Endothelial cell of umbilical vein (primary cell): Measurements from ENCODE around the gene ZSWIM4. TPM values are rescaled to one million over a fixed set of nuclear protein-coding genes. Genes with fewer than 3 reads are reported as not detected.

ENCODE experiments used
- BruUV-seq: library from RNA; stranded (reverse); fragments of 400-500 nt; replicated peaks from 2 replicates; lab custom pipeline; 2021; lab: Mats Ljungman, UMichigan
- CTCF ChIA-PET: fragments of 300-600, 350-600 bp; sonication (Branson Sonifier 250); formaldehyde crosslinking; loops from one replicate; lab custom pipeline; 2021; ENCODE audit warnings: antibody characterized with exemption, inconsistent platforms; lab: Charles Lee
- POLR2A ChIA-PET: fragments of 300-600, 350-600 bp; sonication (Branson Sonifier 250); formaldehyde crosslinking; loops from one replicate; lab custom pipeline; 2021; ENCODE audit warnings: antibody characterized with exemption, inconsistent platforms; lab: Charles Lee
- DNase-seq: peaks from one replicate; pipeline ENCODE4 v3.0.0-alpha.2; 2011; ENCODE audit warnings: low read depth, low spot score
- FAIRE-seq: peaks from 2 replicates; lab custom pipeline; 2011; peaks lifted over from hg19 to GRCh38; lab: Jason Lieb, UNC
- H2AFZ ChIP-seq: 2 replicates; pipeline ENCODE4 v1.6.0; 2012; ENCODE audit warnings: low read depth, low read length, control low read depth, inconsistent platforms
- H3K27ac ChIP-seq: 2 replicates; pipeline ENCODE4 v1.5.1; 2011; ENCODE audit warnings: low read depth, mild to moderate bottlenecking, control low read depth, low read length, moderate library complexity; ENCODE audit not compliant: insufficient read depth
- H3K27me3 ChIP-seq, 2 experiments: 2 replicates each; pipeline versions ENCODE4 v1.6.0 to v1.6.1; 2011; ENCODE audit warnings: low read length in 2 of 2, mixed read lengths in 1 of 2; ENCODE audit not compliant: control insufficient read depth in 2 of 2, insufficient read depth in 2 of 2
- H3K36me3 ChIP-seq, 2 experiments: 2 replicates in 1 of 2; 3 replicates in 1 of 2; pipeline ENCODE4 v1.5.1; 2011; ENCODE audit warnings: low read length in 2 of 2, mild to moderate bottlenecking in 1 of 2, moderate library complexity in 1 of 2; ENCODE audit not compliant: control insufficient read depth in 2 of 2, insufficient read depth in 2 of 2; ENCODE audit errors: extremely low read depth in 1 of 2
- H3K4me1 ChIP-seq: 3 replicates; pipeline ENCODE4 v1.5.1; 2011; ENCODE audit warnings: mild to moderate bottlenecking, low read length; ENCODE audit not compliant: control insufficient read depth, insufficient read depth; ENCODE audit errors: extremely low read depth
- H3K4me2 ChIP-seq: 2 replicates; pipeline ENCODE4 v1.6.1; 2011; ENCODE audit warnings: low read length, control low read depth, mixed read lengths; ENCODE audit not compliant: insufficient read depth
- H3K4me3 ChIP-seq, 3 experiments: fragments of 200-600 bp in 1 of 3; sonication (generic), shearing (Covaris generic) in 1 of 3; replicated peaks in 1 of 3; 2 replicates each; pipeline ENCODE4 v1.5.1; 2011 to 2016; ENCODE audit warnings: control low read depth in 3 of 3, low read length in 3 of 3, mild to moderate bottlenecking in 2 of 3, inconsistent platforms in 1 of 3, low read depth in 1 of 3, moderate library complexity in 1 of 3; ENCODE audit not compliant: insufficient read depth in 1 of 3
- H3K79me2 ChIP-seq: 2 replicates; pipeline ENCODE4 v1.6.0; 2012; ENCODE audit warnings: low read length, inconsistent platforms; ENCODE audit not compliant: control insufficient read depth, insufficient read depth
- H3K9ac ChIP-seq: replicated peaks from 2 replicates; pipeline ENCODE3; 2011; ENCODE audit warnings: low read length, control low read depth; ENCODE audit not compliant: insufficient read depth; ENCODE audit errors: extremely low read depth
- H3K9me1 ChIP-seq: replicated peaks from 3 replicates; pipeline ENCODE4 v1.6.0; 2011; ENCODE audit warnings: mild to moderate bottlenecking, low read length; ENCODE audit not compliant: control insufficient read depth, insufficient read depth; ENCODE audit errors: extremely low read depth
- H3K9me3 ChIP-seq: replicated peaks from 2 replicates; pipeline ENCODE4 v1.5.1; 2012; ENCODE audit warnings: low read length, inconsistent platforms; ENCODE audit not compliant: control insufficient read depth, insufficient read depth
- H4K20me1 ChIP-seq: replicated peaks from 2 replicates; pipeline ENCODE3; 2011; ENCODE audit warnings: mild to moderate bottlenecking, low read length; ENCODE audit not compliant: control insufficient read depth, insufficient read depth; ENCODE audit errors: extremely low read depth
- CTCF ChIP-seq, 2 donors: IDR thresholded peaks; 1 replicate in 1 of 2; 2 replicates in 1 of 2; pipeline ENCODE4 v1.5.1; 2011; ENCODE audit warnings: low read length in 2 of 2, mild to moderate bottlenecking in 2 of 2, moderate library complexity in 2 of 2, control low read depth in 1 of 2, inconsistent platforms in 1 of 2, low read depth in 1 of 2; ENCODE audit not compliant: insufficient read depth in 1 of 2; ENCODE audit errors: extremely low read depth in 1 of 2
- EZH2 ChIP-seq: IDR thresholded peaks from 2 replicates; pipeline ENCODE4 v1.6.1; 2012; ENCODE audit warnings: borderline replicate concordance, low read depth, mild to moderate bottlenecking, moderate library complexity, low read length, inconsistent platforms; ENCODE audit not compliant: severe bottlenecking
- FOS ChIP-seq: IDR thresholded peaks from 2 replicates; pipeline ENCODE4 v1.6.1; 2011; ENCODE audit warnings: mild to moderate bottlenecking, low read length, moderate library complexity, borderline replicate concordance; ENCODE audit not compliant: insufficient read depth
- GATA2 ChIP-seq: IDR thresholded peaks from 2 replicates; pipeline ENCODE4 v1.7.0; 2011; ENCODE audit warnings: low read depth, mild to moderate bottlenecking, moderate library complexity, mixed read lengths, low read length; ENCODE audit not compliant: insufficient read length, insufficient read depth
- JUN ChIP-seq: IDR thresholded peaks from 2 replicates; pipeline ENCODE4 v1.6.1; 2011; ENCODE audit warnings: borderline replicate concordance, low read depth; ENCODE audit not compliant: insufficient read length, insufficient read depth
- MAX ChIP-seq: IDR thresholded peaks from 2 replicates; pipeline ENCODE4 v1.6.1; 2011; ENCODE audit not compliant: insufficient read depth, insufficient read length
- MYC ChIP-seq: IDR thresholded peaks from one replicate; pipeline ENCODE4 v1.6.1; 2011; ENCODE audit warnings: mild to moderate bottlenecking, low read depth, low read length
- POLR2A ChIP-seq: IDR thresholded peaks from 2 replicates; pipeline ENCODE4 v1.6.1; 2012; ENCODE audit warnings: low read depth, mild to moderate bottlenecking, control low read depth, low read length
- POLR2AphosphoS5 ChIP-seq: IDR thresholded peaks from 2 replicates; pipeline ENCODE4 v1.6.1; 2012; ENCODE audit warnings: low read depth, mild to moderate bottlenecking, control low read depth, low read length, moderate library complexity; ENCODE audit not compliant: insufficient read depth
- dilution Hi-C: fragments of 300-500 bp; cut with MboI; formaldehyde crosslinking; loops from one replicate; pipeline ENCODE4 v1.15.0; 2019; ENCODE audit warnings: low sequenced_read_pairs; ENCODE audit not compliant: extremely low pct_ligation_motif_present
- intact Hi-C: fragments of 100-400 bp; cut with micrococcal nuclease; formaldehyde crosslinking; loops from one replicate; pipeline ENCODE4 v1.10.0; 2022
- polyA plus RNA-seq, 4 experiments: library from polyadenylated mRNA; depleted of rRNA in 3 of 4; stranded (reverse) in 3 of 4; unstranded in 1 of 4; fragments of >200 nt; gene quantifications; 2 replicates each; pipeline versions ENCODE4 v1.2.1 to v1.2.3, GENCODE V29; 2011 to 2012; ENCODE audit warnings: missing spikeins in 1 of 4
- total RNA-seq: library from RNA; stranded (reverse); gene quantifications from 2 replicates; pipeline ENCODE4 v1.2.3, GENCODE V29; 2021

ZSWIM4 gene
- total and polyA plus RNA-seq, 2 donors (not counting 3 experiments of a cell fraction or from before 2014, with no cell fraction given): 12.7 to 26.6 TPM

- no peaks in the 10 kb centered on the region for H3K79me2 ChIP-seq
- H3K9me3 ChIP-seq: no peaks in the 10 kb centered on the region
- CTCF ChIA-PET: interaction anchor here (1.2 to 1.4 kb wide), 2 partner anchors 36 to 41 kb away, joined by 7 to 8 read pairs; no protein-coding TSS in a partner anchor
- dilution Hi-C loops (no loop called here), intact Hi-C loops (no loop called here)
- no peak overlapping the region for H2AFZ ChIP-seq
- DNase-seq (no peak), FAIRE-seq (no peak)
- H3K36me3 ChIP-seq: peaks cover 0 to 31% of the 10 kb centered on the region in 2 experiments
- H3K4me2 ChIP-seq: no peak overlapping the region
- no peaks in the 10 kb centered on the region for H3K4me1 ChIP-seq
- POLR2A ChIA-PET: interaction anchor here (0.6 kb wide), 1 partner anchor 33 kb away, joined by 8 read pairs; no protein-coding TSS in a partner anchor
- H3K9ac ChIP-seq: no peak overlapping the region
- no peak for TF ChIP-seq FOS
- no peak for TF ChIP-seq GATA2
- TF ChIP-seq MYC: no peak
- H3K27me3 ChIP-seq: no peaks in the 10 kb centered on the region
- H4K20me1 ChIP-seq: no peaks in the 10 kb centered on the region
- H3K27ac ChIP-seq: no peak overlapping the region
- no peaks in the 10 kb centered on the region for H3K9me1 ChIP-seq
- no peak overlapping the region for H3K4me3 ChIP-seq
- BruUV-seq: no TSS peak
These were observed 30.5 kb downstream of the ZSWIM4 start for GRCh38 chr19:13825489-13826441.

- no peaks in the 10 kb centered on the region for H4K20me1 ChIP-seq
- ChIA-PET CTCF (interaction anchor here (0.7 to 1.4 kb wide), 3 partner anchors 30 to 38 kb away, joined by 3 to 15 read pairs (median 3); no protein-coding TSS in a partner anchor), POLR2A (interaction anchor here (1.6 kb wide), 1 partner anchor 35 kb away, joined by 3 read pairs; no protein-coding TSS in a partner anchor)
- intact Hi-C loops: loop anchor here (1.0 kb wide), 1 partner anchor 40 kb away; no protein-coding TSS in a partner anchor
- no peaks in the 10 kb centered on the region for H3K4me1 ChIP-seq
- no peaks in the 10 kb centered on the region for H3K9me3 ChIP-seq
- H3K4me3 ChIP-seq: no peak overlapping the region
- H3K9me1 ChIP-seq: no peaks in the 10 kb centered on the region
- no peak overlapping the region for H3K27ac ChIP-seq
- H3K4me2 ChIP-seq: no peak overlapping the region
- no peak overlapping the region for H2AFZ ChIP-seq
- H3K9ac ChIP-seq: no peak overlapping the region
- no peaks in the 10 kb centered on the region for H3K27me3 ChIP-seq
- dilution Hi-C loops: no loop called here
- DNase-seq (no peak), FAIRE-seq (no peak)
- no peak for TF ChIP-seq GATA2
- TF ChIP-seq JUN: no peak
- TF ChIP-seq FOS: no peak
- TF ChIP-seq MAX: no peak
- TF ChIP-seq POLR2A: no peak
- no peak for TF ChIP-seq POLR2AphosphoS5
- TF ChIP-seq MYC: no peak
- no peak for TF ChIP-seq CTCF (IDR thresholded peaks at IDR 0.05; ENCODE audit: extremely low read depth in 1 of 2, insufficient read depth in 1 of 2, low read depth in 1 of 2, low read length in 2 of 2)
- TF ChIP-seq EZH2: no peak
- H3K36me3 ChIP-seq: peaks cover 0 to 35% of the 10 kb centered on the region in 2 experiments
- BruUV-seq: no TSS peak
- no peaks in the 10 kb centered on the region for H3K79me2 ChIP-seq
These were observed 31.5 kb downstream of the ZSWIM4 start for GRCh38 chr19:13826652-13827235.
